Transverse colon (tissue), 4 donors: Measurements from ENCODE around the gene TRRAP.

ENCODE experiments used
- EP300 ChIP-seq: sonication (generic); formaldehyde crosslinking; IDR thresholded peaks from one replicate; pipeline ENCODE4 v1.6.1; 2017; ENCODE audit warnings: antibody characterized with exemption, low read depth
- POLR2A ChIP-seq: fragments of 450-650 bp; IDR thresholded peaks from one replicate; pipeline ENCODE4 v1.6.1; 2016; ENCODE audit warnings: antibody characterized with exemption, mild to moderate bottlenecking, moderate library complexity
- POLR2AphosphoS5 ChIP-seq, 3 donors: sonication (generic); formaldehyde crosslinking; IDR thresholded peaks; one replicate each; pipeline ENCODE4 v1.6.1; 2016; ENCODE audit warnings: antibody characterized with exemption in 3 of 3
- TF ChIP-seq, protein P1 (sequence below), 5 experiments: fragments of 200-600 bp in 3 of 5; fragments of 450-650 bp in 2 of 5; sonication (generic) in 3 of 5; IDR thresholded peaks; 1 replicate in 2 of 5; 2 replicates in 3 of 5; pipeline ENCODE4 v1.5.1; 2016 to 2017; ENCODE audit warnings: antibody characterized with exemption in 5 of 5, inconsistent platforms in 3 of 5, mild to moderate bottlenecking in 2 of 5, moderate library complexity in 1 of 5

DNA sequence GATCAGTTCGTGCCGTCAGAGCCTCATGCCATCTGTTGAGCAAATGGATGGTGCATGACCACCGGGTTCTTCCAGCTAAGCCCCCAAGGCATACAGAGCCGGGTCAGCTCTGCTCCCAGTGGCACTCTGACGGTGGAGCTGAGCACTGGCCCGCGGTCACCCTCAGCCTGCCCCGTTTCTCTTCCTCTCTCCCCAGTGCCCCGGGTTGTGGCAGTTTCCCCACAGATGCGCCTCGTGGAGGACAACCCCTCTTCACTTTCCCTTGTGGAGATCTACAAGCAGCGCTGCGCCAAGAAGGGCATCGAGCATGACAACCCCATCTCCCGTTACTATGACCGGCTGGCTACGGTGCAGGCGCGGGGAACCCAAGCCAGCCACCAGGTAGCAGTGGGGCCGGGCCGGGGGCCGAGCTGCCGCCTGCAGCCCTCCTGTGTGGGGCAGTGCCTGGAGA lies 129.9 kb downstream of the TRRAP start:
- TF ChIP-seq POLR2A (no peak), POLR2AphosphoS5 (IDR thresholded peaks at IDR 0.05) (no peak), EP300 (no peak)
- TF ChIP-seq, protein P1, sequence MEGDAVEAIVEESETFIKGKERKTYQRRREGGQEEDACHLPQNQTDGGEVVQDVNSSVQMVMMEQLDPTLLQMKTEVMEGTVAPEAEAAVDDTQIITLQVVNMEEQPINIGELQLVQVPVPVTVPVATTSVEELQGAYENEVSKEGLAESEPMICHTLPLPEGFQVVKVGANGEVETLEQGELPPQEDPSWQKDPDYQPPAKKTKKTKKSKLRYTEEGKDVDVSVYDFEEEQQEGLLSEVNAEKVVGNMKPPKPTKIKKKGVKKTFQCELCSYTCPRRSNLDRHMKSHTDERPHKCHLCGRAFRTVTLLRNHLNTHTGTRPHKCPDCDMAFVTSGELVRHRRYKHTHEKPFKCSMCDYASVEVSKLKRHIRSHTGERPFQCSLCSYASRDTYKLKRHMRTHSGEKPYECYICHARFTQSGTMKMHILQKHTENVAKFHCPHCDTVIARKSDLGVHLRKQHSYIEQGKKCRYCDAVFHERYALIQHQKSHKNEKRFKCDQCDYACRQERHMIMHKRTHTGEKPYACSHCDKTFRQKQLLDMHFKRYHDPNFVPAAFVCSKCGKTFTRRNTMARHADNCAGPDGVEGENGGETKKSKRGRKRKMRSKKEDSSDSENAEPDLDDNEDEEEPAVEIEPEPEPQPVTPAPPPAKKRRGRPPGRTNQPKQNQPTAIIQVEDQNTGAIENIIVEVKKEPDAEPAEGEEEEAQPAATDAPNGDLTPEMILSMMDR (IDR thresholded peaks at IDR 0.05), result no peak
